Uterus (tissue), 4 donors: Measurements from ENCODE around the gene F10. TPM values are rescaled to one million over a fixed set of nuclear protein-coding genes. Genes with fewer than 3 reads are reported as not detected.
"Not testable (repeated sequence)": the region's sequence is repeated elsewhere in the genome, so short reads cannot be mapped to it uniquely, and the experiment has no call there.

Source experiments
- DNase-seq, 2 donors: peaks; one replicate each; pipeline ENCODE4 v3.0.0-alpha.2; 2019 to 2020
- H3K27ac ChIP-seq, 2 donors: fragments of 200-600 bp; sonication (generic); 1 replicate in 1 of 2; 2 replicates in 1 of 2; pipeline ENCODE4 v1.5.1; 2016 to 2018
- H3K27me3 ChIP-seq, 2 donors: fragments of 200-600 bp; sonication (generic); one replicate each; pipeline ENCODE4 v1.5.1; 2018 to 2019; ENCODE audit warnings: control low read depth in 1 of 2
- H3K36me3 ChIP-seq, 2 donors: fragments of 200-600 bp; sonication (generic); one replicate each; pipeline ENCODE4 v1.5.1; 2019; ENCODE audit warnings: control low read depth in 1 of 2
- H3K4me1 ChIP-seq, 2 donors: fragments of 200-600 bp; sonication (generic); one replicate each; pipeline ENCODE4 v1.5.1; 2018 to 2019; ENCODE audit warnings: control low read depth in 1 of 2
- H3K4me3 ChIP-seq, 2 donors: fragments of 200-600 bp; sonication (generic); 1 replicate in 1 of 2; 2 replicates in 1 of 2; pipeline ENCODE4 v1.5.1; 2018 to 2019; ENCODE audit warnings: mild to moderate bottlenecking in 1 of 2
- H3K9me3 ChIP-seq, 2 donors: fragments of 200-600 bp; sonication (generic); one replicate each; pipeline ENCODE4 v1.5.1; 2019; ENCODE audit warnings: control low read depth in 1 of 2
- POLR2A ChIP-seq, 2 donors: fragments of 450-650 bp; IDR thresholded peaks; one replicate each; pipeline ENCODE4 v1.6.1; 2016; ENCODE audit warnings: antibody characterized with exemption in 2 of 2, mild to moderate bottlenecking in 1 of 2, moderate library complexity in 1 of 2
- intact Hi-C: fragments of 100-400 bp; cut with DNase I; formaldehyde crosslinking; loops from one replicate; pipeline ENCODE4 v1.15.1; 2023; ENCODE audit warnings: low total_unique reads
- total RNA-seq, 4 donors: library from RNA; depleted of rRNA in 3 of 4; stranded (reverse); fragments of >200 nt in 3 of 4; gene quantifications; one replicate each; pipeline versions ENCODE4 v1.1.0 to v1.2.4, GENCODE V29; 2014 to 2023
- TF ChIP-seq, protein P1 (sequence below), 4 experiments: fragments of 200-600 bp in 2 of 4; fragments of 450-650 bp in 2 of 4; sonication (generic) in 2 of 4; IDR thresholded peaks; one replicate each; pipeline ENCODE4 v1.5.1; 2016 to 2019; ENCODE audit warnings: antibody characterized with exemption in 4 of 4, mild to moderate bottlenecking in 2 of 4, moderate library complexity in 1 of 4
- donor health status: DM: yes; HTN: yes; CAD: no.

Gene F10
- total RNA-seq, 4 donors from 2014 or later = 6.8 to 56.8 (median 12.1) TPM

DNA sequence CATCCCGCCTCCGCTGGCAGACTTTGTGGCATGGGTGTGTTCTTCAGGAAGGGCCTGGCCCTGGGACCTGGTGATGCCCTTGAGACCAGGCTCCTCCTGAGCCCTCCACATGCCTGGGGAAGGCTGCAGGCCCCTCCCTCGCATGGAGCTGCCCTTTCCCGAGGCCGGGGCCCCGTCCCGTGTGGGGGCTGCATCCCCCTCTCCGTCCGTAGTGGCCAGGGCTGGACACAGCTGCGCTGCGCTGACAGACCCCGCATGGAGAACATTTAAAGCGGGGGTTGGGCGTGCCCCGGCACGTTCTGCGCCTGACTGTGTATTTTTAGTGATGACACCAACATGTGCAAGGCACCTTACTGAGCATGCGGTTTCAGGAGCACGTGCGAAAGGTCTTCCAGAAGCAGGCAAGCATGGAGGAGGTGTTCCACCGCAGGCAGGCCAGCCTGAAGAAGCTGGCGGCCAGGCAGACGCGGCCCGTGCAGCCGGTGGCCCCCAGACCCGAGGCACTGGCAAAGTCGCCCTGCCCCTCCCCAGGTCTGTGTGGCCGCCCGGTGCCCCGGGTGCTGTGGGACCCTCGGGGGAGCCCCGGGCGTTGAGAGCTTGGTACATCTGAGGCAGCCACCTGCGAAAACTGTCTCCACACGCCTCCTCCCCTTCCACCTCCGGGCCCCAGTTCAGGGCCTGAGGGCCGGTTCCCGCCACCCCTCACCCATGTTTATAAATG, 45.8 kb upstream of the F10 start:
- no peak overlapping the region for H3K4me3 ChIP-seq
- no peak for DNase-seq

DNA sequence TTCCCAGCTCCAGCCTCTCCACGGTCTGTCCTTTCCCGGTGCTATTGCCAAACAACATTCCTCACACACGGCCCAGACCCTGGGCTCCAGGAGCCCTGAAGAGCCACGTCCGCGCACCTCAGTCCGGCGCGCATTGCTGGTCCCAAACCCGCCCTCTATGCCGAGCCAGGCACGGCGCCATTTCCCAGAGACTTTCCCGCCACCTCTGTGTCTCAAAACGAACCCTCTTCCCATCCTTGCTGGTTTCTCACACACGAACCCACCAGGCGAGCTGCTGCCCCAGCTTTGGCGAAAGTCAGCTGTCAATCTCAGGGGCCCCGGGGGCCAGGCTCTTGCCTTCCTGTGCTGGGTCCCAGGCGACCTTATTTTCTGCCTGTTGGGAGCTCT, 45.0 kb upstream of the F10 start:
- intact Hi-C loops = no loop called here
- DNase-seq = no peak
- TF ChIP-seq, protein P1, sequence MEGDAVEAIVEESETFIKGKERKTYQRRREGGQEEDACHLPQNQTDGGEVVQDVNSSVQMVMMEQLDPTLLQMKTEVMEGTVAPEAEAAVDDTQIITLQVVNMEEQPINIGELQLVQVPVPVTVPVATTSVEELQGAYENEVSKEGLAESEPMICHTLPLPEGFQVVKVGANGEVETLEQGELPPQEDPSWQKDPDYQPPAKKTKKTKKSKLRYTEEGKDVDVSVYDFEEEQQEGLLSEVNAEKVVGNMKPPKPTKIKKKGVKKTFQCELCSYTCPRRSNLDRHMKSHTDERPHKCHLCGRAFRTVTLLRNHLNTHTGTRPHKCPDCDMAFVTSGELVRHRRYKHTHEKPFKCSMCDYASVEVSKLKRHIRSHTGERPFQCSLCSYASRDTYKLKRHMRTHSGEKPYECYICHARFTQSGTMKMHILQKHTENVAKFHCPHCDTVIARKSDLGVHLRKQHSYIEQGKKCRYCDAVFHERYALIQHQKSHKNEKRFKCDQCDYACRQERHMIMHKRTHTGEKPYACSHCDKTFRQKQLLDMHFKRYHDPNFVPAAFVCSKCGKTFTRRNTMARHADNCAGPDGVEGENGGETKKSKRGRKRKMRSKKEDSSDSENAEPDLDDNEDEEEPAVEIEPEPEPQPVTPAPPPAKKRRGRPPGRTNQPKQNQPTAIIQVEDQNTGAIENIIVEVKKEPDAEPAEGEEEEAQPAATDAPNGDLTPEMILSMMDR (IDR thresholded peaks at IDR 0.05) = no peak
- TF ChIP-seq POLR2A (IDR thresholded peaks at IDR 0.05) = no peak
- Histone ChIP-seq H3K27me3 (no peaks in the 10 kb centered on the region), H3K4me3 (no peak overlapping the region), H3K9me3 (no peaks in the 10 kb centered on the region), H3K36me3 (no peaks in the 10 kb centered on the region), H3K4me1 (no peaks in the 10 kb centered on the region), H3K27ac (no peak overlapping the region)

More for the DNA sequence above, 45.8 kb upstream of the F10 start:
- H3K9me3 ChIP-seq = no peaks in the 10 kb centered on the region
- intact Hi-C loops = no loop called here
- no peak overlapping the region for H3K27ac ChIP-seq
- H3K27me3 ChIP-seq = no peaks in the 10 kb centered on the region
- TF ChIP-seq, protein P1 (IDR thresholded peaks at IDR 0.05) = no peak
- TF ChIP-seq POLR2A (IDR thresholded peaks at IDR 0.05) = no peak
- H3K36me3 ChIP-seq = no peaks in the 10 kb centered on the region
- H3K4me1 ChIP-seq = no peaks in the 10 kb centered on the region

DNA sequence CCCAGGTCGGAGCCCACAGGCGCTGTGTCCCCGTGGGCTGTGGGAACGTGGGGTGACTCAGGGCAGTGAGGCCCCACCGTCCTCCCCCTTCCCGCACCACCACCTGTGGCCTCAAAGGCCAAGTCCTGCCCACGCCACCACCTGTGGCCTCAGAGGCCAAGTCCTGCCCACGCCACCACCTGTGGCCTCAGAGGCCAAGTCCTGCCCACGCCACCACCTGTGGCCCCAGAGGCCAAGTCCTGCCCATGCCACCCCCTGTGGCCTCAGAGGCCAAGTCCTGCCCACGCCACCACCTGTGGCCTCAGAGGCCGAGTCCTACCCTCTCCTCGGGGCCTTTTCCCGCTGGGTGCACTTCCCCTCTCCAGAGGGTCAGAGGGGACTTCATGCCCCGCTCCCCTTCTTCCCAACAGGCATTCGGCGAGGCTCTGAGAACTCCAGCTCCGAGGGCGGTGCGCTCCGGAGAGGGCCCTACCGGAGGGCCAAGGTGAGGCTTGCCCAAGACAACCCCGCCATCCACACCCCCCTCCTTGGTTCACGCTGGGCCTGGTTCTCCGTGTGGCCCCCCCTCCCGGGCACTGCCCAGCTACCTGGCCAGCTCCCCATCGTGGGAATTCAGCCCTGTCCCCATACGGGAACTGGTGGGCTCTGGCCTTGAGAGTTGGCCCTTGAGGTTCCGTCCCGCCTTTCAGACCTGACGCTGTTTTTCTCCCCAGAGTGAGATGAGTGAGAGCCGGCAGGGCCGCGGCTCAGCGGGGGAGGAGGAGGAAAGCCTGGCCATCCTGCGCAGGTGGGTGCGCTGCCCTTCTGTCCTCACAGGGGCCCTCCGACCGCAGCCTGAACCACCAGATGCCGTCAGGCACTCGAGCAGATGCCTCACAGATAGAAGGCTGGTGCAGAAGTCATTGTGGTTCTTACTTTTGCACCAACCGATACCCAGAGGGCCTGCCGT, 44.4 kb upstream of the F10 start:
- no peak overlapping the region for H3K4me3 ChIP-seq
- TF ChIP-seq, protein P1 (IDR thresholded peaks at IDR 0.05) = no peak
- TF ChIP-seq POLR2A (IDR thresholded peaks at IDR 0.05) = no peak
- no peak overlapping the region for H3K27ac ChIP-seq
- intact Hi-C loops = no loop called here
- no peaks in the 10 kb centered on the region for H3K9me3 ChIP-seq
- no peak for DNase-seq
- H3K27me3 ChIP-seq = no peaks in the 10 kb centered on the region
- H3K4me1 ChIP-seq = no peaks in the 10 kb centered on the region
- no peaks in the 10 kb centered on the region for H3K36me3 ChIP-seq

DNA sequence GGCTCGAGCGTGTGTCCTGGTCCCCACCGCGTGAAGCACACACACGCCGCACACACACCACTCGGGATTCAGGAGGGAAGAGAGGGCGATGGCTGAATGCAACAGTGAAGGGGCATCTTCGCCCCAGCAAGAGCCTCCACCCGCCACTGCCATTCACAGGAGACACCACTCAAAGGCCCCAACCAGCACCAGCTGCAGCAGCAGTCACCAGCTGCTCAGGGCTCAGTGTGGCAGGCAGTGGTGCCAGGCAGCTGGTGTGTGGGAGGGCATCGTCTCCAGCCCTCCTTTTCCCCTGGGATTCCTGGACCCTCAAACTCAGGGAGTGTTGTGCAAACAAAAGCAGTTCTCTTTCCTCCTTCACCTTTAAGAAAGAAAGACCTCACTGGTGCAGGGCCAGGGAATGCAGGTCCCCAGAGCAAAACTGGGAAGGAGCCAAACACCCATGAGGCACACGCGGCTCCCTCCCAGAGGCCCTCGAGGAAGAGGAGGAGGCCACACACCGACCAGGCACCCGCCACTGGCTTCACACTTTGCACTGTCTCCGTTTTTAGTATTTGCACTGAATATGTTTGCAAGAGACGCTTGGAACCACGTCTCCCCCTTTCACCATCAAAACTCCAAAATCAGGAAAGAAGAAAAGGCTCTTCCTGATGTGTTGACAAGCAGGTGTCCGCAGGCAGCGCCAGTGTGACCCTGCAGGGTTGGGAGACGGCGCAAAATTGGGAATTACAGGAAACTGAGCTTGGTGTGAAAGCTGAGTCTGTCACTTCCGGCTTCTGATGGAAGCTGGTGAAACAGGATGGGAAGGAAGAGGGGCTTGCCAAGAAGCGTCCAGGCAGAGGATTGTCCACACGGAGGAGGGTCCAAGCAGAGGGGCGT, 43.5 kb upstream of the F10 start:
- Histone ChIP-seq H3K9me3 (no peaks in the 10 kb centered on the region), H3K4me3 (no peak overlapping the region), H3K27me3 (no peaks in the 10 kb centered on the region), H3K4me1 (no peaks in the 10 kb centered on the region), H3K36me3 (no peaks in the 10 kb centered on the region), H3K27ac (no peak overlapping the region)
- DNase-seq = no peak
- intact Hi-C loops = no loop called here
- TF ChIP-seq POLR2A (IDR thresholded peaks at IDR 0.05) = no peak
- TF ChIP-seq, protein P1 (IDR thresholded peaks at IDR 0.05) = no peak

DNA sequence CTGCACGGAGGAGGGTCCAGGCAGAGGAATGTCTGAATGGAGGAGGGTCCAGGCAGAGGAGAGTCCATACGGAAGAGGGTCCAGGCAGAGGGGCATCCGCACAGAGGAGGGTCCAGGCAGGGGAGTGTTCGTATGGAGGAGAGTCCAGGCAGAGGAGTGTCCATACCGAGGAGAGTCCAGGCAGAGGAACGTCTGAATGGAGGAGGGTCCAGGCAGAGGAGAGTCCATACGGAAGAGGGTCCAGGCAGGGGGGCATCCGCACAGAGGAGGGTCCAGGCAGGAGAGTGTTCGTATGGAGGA, 42.9 kb upstream of the F10 start:
- intact Hi-C loops, H3K9me3 ChIP-seq, H3K27me3 ChIP-seq, H3K27ac ChIP-seq, H3K4me1 ChIP-seq, H3K4me3 ChIP-seq, DNase-seq, H3K36me3 ChIP-seq: not testable (repeated sequence)
